GM23338 (cell line): ENCODE data around the gene IFTAP. TPM values are rescaled to one million over a fixed set of nuclear protein-coding genes. Genes with fewer than 3 reads are reported as not detected.

Experiments
- ATAC-seq: fragments of 200-7000 bp; cut with Tn5 transposase; 3 replicates; pipeline ENCODE4 v1.9.1; 2020
- DNase-seq: peaks from one replicate; pipeline ENCODE4 v3.0.0-alpha.2; 2015; ENCODE audit warnings: low spot score
- H2AFZ ChIP-seq: fragments of 200-600 bp; sonication (generic); 2 replicates; pipeline ENCODE4 v1.8.0; 2016; ENCODE audit warnings: antibody characterized with exemption, mild to moderate bottlenecking, moderate library complexity
- H3F3A ChIP-seq: fragments of 200-600 bp; sonication (generic); replicated peaks from 2 replicates; pipeline ENCODE4 v1.8.0; 2017; ENCODE audit warnings: antibody characterized with exemption, mixed run types, low read depth
- H3K27ac ChIP-seq: fragments of 200-600 bp; sonication (generic); 2 replicates; pipeline ENCODE4 v1.6.1; 2016; ENCODE audit warnings: low read depth
- H3K27me3 ChIP-seq: fragments of 200-600 bp; sonication (generic); 2 replicates; pipeline ENCODE4 v1.8.0; 2016; ENCODE audit warnings: mild to moderate bottlenecking, mixed run types, moderate library complexity; ENCODE audit not compliant: insufficient read depth
- H3K36me3 ChIP-seq: fragments of 200-600 bp; sonication (generic); 2 replicates; pipeline ENCODE4 v1.8.0; 2016; ENCODE audit warnings: mild to moderate bottlenecking; ENCODE audit not compliant: insufficient read depth
- H3K4me1 ChIP-seq: fragments of 200-600 bp; sonication (generic); 2 replicates; pipeline ENCODE4 v1.8.0; 2016; ENCODE audit warnings: mild to moderate bottlenecking, moderate library complexity; ENCODE audit not compliant: insufficient read depth
- H3K4me2 ChIP-seq: fragments of 200-600 bp; sonication (generic); 2 replicates; pipeline ENCODE4 v1.7.1; 2017; ENCODE audit warnings: mixed run types
- H3K4me3 ChIP-seq: fragments of 200-600 bp; sonication (generic); 2 replicates; pipeline ENCODE4 v1.6.1; 2016; ENCODE audit warnings: mixed run types
- H3K79me2 ChIP-seq: fragments of 200-600 bp; sonication (generic); replicated peaks from 2 replicates; pipeline ENCODE4 v1.8.0; 2017; ENCODE audit warnings: mild to moderate bottlenecking; ENCODE audit not compliant: insufficient read depth
- H3K9me2 ChIP-seq: fragments of 200-600 bp; sonication (generic); 2 replicates; pipeline ENCODE4 v1.8.0; 2017; ENCODE audit not compliant: insufficient read depth
- H4K20me1 ChIP-seq: fragments of 200-600 bp; sonication (generic); replicated peaks from 2 replicates; pipeline ENCODE4 v1.8.0; 2017; ENCODE audit warnings: mild to moderate bottlenecking; ENCODE audit not compliant: insufficient read depth
- H3K27ac Mint-ChIP-seq: 2 replicates; pipeline ENCODE4 v1.8.0; 2020; ENCODE audit warnings: inconsistent platforms, mild to moderate bottlenecking, moderate library complexity, mixed read lengths
- H3K27me3 Mint-ChIP-seq: 3 replicates; pipeline ENCODE4 v1.8.0; 2022; ENCODE audit warnings: low read depth, mild to moderate bottlenecking, moderate library complexity, mixed read lengths, inconsistent platforms; ENCODE audit not compliant: insufficient read depth, poor library complexity
- H3K36me3 Mint-ChIP-seq: 3 replicates; pipeline ENCODE4 v1.8.0; 2021; ENCODE audit warnings: low read depth, mild to moderate bottlenecking, inconsistent platforms, moderate library complexity, mixed read lengths
- H3K4me1 Mint-ChIP-seq: 3 replicates; pipeline ENCODE4 v1.8.0; 2020; ENCODE audit warnings: mild to moderate bottlenecking, inconsistent platforms, mixed read lengths
- H3K4me3 Mint-ChIP-seq: 3 replicates; pipeline ENCODE4 v1.8.0; 2021; ENCODE audit warnings: moderate library complexity, mild to moderate bottlenecking, inconsistent platforms, mixed read lengths
- H3K9me3 Mint-ChIP-seq: 3 replicates; pipeline ENCODE4 v1.8.0; 2020; ENCODE audit warnings: moderate library complexity, mild to moderate bottlenecking, inconsistent platforms, mixed read lengths
- CREB1 ChIP-seq: fragments of 250-450 bp; sonication (Bioruptor Pico); IDR thresholded peaks from 2 replicates; pipeline ENCODE4 v1.5.0; 2020; ENCODE audit warnings: low read depth, mild to moderate bottlenecking, moderate library complexity
- EZH2 ChIP-seq: fragments of 200-600 bp; sonication (generic); IDR thresholded peaks from one replicate; pipeline ENCODE4 v1.8.0; 2017; ENCODE audit warnings: antibody characterized with exemption, mild to moderate bottlenecking, low read depth; ENCODE audit not compliant: unreplicated experiment
- EZH2phosphoT487 ChIP-seq: fragments of 200-600 bp; sonication (generic); IDR thresholded peaks from one replicate; pipeline ENCODE4 v1.8.1; 2018; ENCODE audit warnings: antibody characterized with exemption; ENCODE audit not compliant: unreplicated experiment
- JUNB ChIP-seq: IDR thresholded peaks from one replicate; pipeline ENCODE4 v1.6.1; 2016; ENCODE audit warnings: antibody characterized with exemption; ENCODE audit not compliant: unreplicated experiment
- NANOG ChIP-seq: IDR thresholded peaks from 2 replicates; pipeline ENCODE4 v1.6.1; 2016; ENCODE audit warnings: antibody characterized with exemption, borderline replicate concordance
- POLR2AphosphoS5 ChIP-seq: IDR thresholded peaks from 2 replicates; pipeline ENCODE4 v1.6.1; 2016; ENCODE audit warnings: antibody characterized with exemption, low read depth
- STAT1 ChIP-seq: IDR thresholded peaks from one replicate; pipeline ENCODE4 v1.6.1; 2016; ENCODE audit warnings: antibody characterized with exemption; ENCODE audit not compliant: unreplicated experiment
- ZNF114 ChIP-seq: fragments of 250-450 bp; sonication (Bioruptor Pico); IDR thresholded peaks from 2 replicates; pipeline ENCODE4 v1.5.0; 2020; ENCODE audit warnings: mild to moderate bottlenecking, moderate library complexity
- ZNF331 ChIP-seq: fragments of 250-450 bp; sonication (Bioruptor Pico); IDR thresholded peaks from 2 replicates; pipeline ENCODE4 v1.5.0; 2020; ENCODE audit warnings: low read depth, mild to moderate bottlenecking, moderate library complexity
- polyA plus RNA-seq: library from polyadenylated mRNA; unstranded; fragments of >200 nt; fragmentation: Nextera tagmentation; extraction: Ambion mirVana; gene quantifications from 2 replicates; pipeline ENCODE4 v1.2.1, GENCODE V29; 2016
- total RNA-seq: library from RNA; depleted of rRNA; stranded (reverse); fragments of >200 nt; shearing (Covaris generic); gene quantifications from 2 replicates; pipeline ENCODE4 v1.2.3, GENCODE V29; 2014
- TF ChIP-seq, protein P1 (sequence below): IDR thresholded peaks from one replicate; pipeline ENCODE4 v1.6.1; 2018; ENCODE audit warnings: antibody characterized with exemption; ENCODE audit not compliant: unreplicated experiment
- TF ChIP-seq, protein P2 (sequence below): fragments of 250-450 bp; sonication (Bioruptor Pico); IDR thresholded peaks from 2 replicates; pipeline ENCODE4 v1.5.0; 2020; ENCODE audit warnings: mild to moderate bottlenecking, moderate library complexity
- TF ChIP-seq, protein P3 (sequence below), 2 experiments: fragments of 200-600 bp in 1 of 2; sonication (generic) in 1 of 2; conservative IDR thresholded peaks; 2 replicates each; pipeline versions ENCODE4 v1.5.1 to v1.6.1; 2016 to 2017; ENCODE audit warnings: antibody characterized with exemption in 2 of 2, low read depth in 2 of 2, mild to moderate bottlenecking in 2 of 2, moderate library complexity in 1 of 2
- TF ChIP-seq, protein P4 (sequence below): IDR thresholded peaks from 2 replicates; pipeline ENCODE4 v1.6.1; 2016; ENCODE audit warnings: antibody characterized with exemption

The IFTAP gene
- total and polyA plus RNA-seq, 2 experiments from 2014 or later, result 17.1 to 39.1 TPM

DNA sequence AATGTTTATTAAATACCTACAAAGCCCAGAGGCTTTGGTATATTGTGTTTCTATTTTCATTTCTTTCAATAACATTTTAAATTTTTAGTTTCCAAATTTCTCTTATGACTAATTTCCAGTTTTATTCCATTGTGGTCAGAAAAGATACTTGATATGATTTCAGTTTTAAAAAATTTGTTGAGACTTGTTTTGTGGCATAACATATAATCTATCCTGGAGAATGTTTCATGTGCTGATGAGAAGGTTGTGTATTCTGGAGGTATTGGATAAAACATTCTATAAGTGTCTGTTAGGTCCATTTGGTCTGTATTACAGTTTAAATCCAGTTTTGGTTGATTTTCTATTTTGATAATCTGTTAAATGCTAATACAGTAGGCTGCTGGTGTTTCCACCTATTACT lies 36.3 kb upstream of the IFTAP start:
- H3K4me1 ChIP-seq, result no peaks in the 10 kb centered on the region
- H3K4me2 ChIP-seq, result peak overlapping the region; percentile 7; the same call in 1 of the 2 replicates
- H3F3A ChIP-seq, result no peaks in the 10 kb centered on the region
- no peak for DNase-seq
- H3K79me2 ChIP-seq, result no peaks in the 10 kb centered on the region
- no peaks in the 10 kb centered on the region for H3K36me3 ChIP-seq
- Mint-ChIP-seq H3K27me3 (no peaks in the 10 kb centered on the region), H3K27ac (no peak overlapping the region), H3K9me3 (peaks cover 12% of the 10 kb centered on the region), H3K4me3 (no peak overlapping the region), H3K36me3 (peaks cover 4% of the 10 kb centered on the region; the same call in 2 of the 3 replicates), H3K4me1 (peaks cover 3% of the 10 kb centered on the region; the same call in 1 of the 3 replicates)
- peak overlapping the region; percentile 64; the same call in 1 of the 2 replicates for H2AFZ ChIP-seq
- H3K27me3 ChIP-seq, result no peaks in the 10 kb centered on the region
- no peaks in the 10 kb centered on the region for H3K9me2 ChIP-seq
- H3K4me3 ChIP-seq, result peak overlapping the region; percentile 36
- TF ChIP-seq POLR2AphosphoS5 (no peak), ZNF331 (no peak), JUNB (no peak), CREB1 (CRISPR knock-in tag) (no peak), EZH2phosphoT487 (no peak), STAT1 (no peak), NANOG (no peak), ZNF114 (no peak), EZH2 (no peak)
- TF ChIP-seq, protein P1, sequence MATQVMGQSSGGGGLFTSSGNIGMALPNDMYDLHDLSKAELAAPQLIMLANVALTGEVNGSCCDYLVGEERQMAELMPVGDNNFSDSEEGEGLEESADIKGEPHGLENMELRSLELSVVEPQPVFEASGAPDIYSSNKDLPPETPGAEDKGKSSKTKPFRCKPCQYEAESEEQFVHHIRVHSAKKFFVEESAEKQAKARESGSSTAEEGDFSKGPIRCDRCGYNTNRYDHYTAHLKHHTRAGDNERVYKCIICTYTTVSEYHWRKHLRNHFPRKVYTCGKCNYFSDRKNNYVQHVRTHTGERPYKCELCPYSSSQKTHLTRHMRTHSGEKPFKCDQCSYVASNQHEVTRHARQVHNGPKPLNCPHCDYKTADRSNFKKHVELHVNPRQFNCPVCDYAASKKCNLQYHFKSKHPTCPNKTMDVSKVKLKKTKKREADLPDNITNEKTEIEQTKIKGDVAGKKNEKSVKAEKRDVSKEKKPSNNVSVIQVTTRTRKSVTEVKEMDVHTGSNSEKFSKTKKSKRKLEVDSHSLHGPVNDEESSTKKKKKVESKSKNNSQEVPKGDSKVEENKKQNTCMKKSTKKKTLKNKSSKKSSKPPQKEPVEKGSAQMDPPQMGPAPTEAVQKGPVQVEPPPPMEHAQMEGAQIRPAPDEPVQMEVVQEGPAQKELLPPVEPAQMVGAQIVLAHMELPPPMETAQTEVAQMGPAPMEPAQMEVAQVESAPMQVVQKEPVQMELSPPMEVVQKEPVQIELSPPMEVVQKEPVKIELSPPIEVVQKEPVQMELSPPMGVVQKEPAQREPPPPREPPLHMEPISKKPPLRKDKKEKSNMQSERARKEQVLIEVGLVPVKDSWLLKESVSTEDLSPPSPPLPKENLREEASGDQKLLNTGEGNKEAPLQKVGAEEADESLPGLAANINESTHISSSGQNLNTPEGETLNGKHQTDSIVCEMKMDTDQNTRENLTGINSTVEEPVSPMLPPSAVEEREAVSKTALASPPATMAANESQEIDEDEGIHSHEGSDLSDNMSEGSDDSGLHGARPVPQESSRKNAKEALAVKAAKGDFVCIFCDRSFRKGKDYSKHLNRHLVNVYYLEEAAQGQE, result no peak
- TF ChIP-seq, protein P2, sequence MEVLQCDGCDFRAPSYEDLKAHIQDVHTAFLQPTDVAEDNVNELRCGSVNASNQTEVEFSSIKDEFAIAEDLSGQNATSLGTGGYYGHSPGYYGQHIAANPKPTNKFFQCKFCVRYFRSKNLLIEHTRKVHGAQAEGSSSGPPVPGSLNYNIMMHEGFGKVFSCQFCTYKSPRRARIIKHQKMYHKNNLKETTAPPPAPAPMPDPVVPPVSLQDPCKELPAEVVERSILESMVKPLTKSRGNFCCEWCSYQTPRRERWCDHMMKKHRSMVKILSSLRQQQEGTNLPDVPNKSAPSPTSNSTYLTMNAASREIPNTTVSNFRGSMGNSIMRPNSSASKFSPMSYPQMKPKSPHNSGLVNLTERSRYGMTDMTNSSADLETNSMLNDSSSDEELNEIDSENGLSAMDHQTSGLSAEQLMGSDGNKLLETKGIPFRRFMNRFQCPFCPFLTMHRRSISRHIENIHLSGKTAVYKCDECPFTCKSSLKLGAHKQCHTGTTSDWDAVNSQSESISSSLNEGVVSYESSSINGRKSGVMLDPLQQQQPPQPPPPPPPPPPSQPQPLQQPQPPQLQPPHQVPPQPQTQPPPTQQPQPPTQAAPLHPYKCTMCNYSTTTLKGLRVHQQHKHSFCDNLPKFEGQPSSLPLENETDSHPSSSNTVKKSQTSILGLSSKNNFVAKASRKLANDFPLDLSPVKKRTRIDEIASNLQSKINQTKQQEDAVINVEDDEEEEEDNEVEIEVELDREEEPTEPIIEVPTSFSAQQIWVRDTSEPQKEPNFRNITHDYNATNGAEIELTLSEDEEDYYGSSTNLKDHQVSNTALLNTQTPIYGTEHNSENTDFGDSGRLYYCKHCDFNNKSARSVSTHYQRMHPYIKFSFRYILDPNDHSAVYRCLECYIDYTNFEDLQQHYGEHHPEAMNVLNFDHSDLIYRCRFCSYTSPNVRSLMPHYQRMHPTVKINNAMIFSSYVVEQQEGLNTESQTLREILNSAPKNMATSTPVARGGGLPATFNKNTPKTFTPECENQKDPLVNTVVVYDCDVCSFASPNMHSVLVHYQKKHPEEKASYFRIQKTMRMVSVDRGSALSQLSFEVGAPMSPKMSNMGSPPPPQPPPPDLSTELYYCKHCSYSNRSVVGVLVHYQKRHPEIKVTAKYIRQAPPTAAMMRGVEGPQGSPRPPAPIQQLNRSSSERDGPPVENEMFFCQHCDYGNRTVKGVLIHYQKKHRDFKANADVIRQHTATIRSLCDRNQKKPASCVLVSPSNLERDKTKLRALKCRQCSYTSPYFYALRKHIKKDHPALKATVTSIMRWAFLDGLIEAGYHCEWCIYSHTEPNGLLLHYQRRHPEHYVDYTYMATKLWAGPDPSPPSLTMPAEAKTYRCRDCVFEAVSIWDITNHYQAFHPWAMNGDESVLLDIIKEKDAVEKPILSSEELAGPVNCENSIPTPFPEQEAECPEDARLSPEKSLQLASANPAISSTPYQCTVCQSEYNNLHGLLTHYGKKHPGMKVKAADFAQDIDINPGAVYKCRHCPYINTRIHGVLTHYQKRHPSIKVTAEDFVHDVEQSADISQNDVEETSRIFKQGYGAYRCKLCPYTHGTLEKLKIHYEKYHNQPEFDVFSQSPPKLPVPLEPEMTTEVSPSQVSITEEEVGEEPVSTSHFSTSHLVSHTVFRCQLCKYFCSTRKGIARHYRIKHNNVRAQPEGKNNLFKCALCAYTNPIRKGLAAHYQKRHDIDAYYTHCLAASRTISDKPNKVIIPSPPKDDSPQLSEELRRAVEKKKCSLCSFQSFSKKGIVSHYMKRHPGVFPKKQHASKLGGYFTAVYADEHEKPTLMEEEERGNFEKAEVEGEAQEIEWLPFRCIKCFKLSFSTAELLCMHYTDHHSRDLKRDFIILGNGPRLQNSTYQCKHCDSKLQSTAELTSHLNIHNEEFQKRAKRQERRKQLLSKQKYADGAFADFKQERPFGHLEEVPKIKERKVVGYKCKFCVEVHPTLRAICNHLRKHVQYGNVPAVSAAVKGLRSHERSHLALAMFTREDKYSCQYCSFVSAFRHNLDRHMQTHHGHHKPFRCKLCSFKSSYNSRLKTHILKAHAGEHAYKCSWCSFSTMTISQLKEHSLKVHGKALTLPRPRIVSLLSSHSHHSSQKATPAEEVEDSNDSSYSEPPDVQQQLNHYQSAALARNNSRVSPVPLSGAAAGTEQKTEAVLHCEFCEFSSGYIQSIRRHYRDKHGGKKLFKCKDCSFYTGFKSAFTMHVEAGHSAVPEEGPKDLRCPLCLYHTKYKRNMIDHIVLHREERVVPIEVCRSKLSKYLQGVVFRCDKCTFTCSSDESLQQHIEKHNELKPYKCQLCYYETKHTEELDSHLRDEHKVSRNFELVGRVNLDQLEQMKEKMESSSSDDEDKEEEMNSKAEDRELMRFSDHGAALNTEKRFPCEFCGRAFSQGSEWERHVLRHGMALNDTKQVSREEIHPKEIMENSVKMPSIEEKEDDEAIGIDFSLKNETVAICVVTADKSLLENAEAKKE (CRISPR knock-in tag), result no peak
- TF ChIP-seq, protein P3, sequence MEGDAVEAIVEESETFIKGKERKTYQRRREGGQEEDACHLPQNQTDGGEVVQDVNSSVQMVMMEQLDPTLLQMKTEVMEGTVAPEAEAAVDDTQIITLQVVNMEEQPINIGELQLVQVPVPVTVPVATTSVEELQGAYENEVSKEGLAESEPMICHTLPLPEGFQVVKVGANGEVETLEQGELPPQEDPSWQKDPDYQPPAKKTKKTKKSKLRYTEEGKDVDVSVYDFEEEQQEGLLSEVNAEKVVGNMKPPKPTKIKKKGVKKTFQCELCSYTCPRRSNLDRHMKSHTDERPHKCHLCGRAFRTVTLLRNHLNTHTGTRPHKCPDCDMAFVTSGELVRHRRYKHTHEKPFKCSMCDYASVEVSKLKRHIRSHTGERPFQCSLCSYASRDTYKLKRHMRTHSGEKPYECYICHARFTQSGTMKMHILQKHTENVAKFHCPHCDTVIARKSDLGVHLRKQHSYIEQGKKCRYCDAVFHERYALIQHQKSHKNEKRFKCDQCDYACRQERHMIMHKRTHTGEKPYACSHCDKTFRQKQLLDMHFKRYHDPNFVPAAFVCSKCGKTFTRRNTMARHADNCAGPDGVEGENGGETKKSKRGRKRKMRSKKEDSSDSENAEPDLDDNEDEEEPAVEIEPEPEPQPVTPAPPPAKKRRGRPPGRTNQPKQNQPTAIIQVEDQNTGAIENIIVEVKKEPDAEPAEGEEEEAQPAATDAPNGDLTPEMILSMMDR (conservative IDR thresholded peaks at IDR 0.05; ENCODE audit: low read depth in 2 of 2), result no peak
- TF ChIP-seq, protein P4, sequence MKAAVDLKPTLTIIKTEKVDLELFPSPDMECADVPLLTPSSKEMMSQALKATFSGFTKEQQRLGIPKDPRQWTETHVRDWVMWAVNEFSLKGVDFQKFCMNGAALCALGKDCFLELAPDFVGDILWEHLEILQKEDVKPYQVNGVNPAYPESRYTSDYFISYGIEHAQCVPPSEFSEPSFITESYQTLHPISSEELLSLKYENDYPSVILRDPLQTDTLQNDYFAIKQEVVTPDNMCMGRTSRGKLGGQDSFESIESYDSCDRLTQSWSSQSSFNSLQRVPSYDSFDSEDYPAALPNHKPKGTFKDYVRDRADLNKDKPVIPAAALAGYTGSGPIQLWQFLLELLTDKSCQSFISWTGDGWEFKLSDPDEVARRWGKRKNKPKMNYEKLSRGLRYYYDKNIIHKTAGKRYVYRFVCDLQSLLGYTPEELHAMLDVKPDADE, result no peak
- H4K20me1 ChIP-seq, result no peaks in the 10 kb centered on the region
- ATAC-seq, result no peak
- H3K27ac ChIP-seq, result no peak overlapping the region
